GM19238 (cell line): ENCODE measurements around the gene CLBA1.

Experiments used
- DNase-seq: peaks from one replicate; pipeline ENCODE4 v3.0.0; 2011; ENCODE audit warnings: low spot score; ENCODE audit not compliant: insufficient read length

CLBA1 gene

GRCh38 chr14:104979758-104980610 is 5.6 kb upstream of the CLBA1 start:
- no peak for DNase-seq

GRCh38 chr14:104980611-104981531 is 4.7 kb upstream of the CLBA1 start:
- no peak for DNase-seq

GRCh38 chr14:104981699-104982541 is 3.7 kb upstream of the CLBA1 start:
- no peak for DNase-seq

- no peak for DNase-seq
Observed at GRCh38 chr14:104982548-104983230, 2.9 kb upstream of the CLBA1 start.

DNA sequence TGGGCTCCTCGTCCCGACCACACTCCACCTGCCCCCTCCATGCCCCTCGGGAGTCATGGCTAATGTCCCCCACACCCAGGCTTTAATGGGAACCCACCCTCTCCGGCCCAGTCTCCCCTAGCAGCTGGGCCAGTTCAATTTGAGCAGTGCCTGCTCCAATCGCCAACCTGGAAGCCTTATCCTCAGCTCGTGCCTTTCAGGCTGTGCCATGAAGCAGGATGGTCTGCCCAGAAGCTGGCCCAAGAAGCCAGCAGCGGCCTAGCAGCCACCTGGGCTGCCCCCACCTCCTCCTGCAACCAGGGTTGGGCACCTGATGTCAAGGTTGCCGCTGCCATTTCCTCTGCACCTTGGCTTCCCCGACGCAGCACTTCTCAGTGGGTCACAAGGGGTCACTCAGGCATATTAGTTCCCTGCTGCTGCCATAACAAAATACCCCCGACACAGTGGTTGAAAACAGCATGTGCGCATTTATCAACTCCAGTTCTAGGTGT is 2.3 kb upstream of the CLBA1 start:
- DNase-seq = no peak

- DNase-seq = no peak
Observed at GRCh38 chr14:104984056-104984894, 1.3 kb upstream of the CLBA1 start.

GRCh38 chr14:104986487-104987164 is 1.0 kb downstream of the CLBA1 start:
- no peak for DNase-seq

DNA sequence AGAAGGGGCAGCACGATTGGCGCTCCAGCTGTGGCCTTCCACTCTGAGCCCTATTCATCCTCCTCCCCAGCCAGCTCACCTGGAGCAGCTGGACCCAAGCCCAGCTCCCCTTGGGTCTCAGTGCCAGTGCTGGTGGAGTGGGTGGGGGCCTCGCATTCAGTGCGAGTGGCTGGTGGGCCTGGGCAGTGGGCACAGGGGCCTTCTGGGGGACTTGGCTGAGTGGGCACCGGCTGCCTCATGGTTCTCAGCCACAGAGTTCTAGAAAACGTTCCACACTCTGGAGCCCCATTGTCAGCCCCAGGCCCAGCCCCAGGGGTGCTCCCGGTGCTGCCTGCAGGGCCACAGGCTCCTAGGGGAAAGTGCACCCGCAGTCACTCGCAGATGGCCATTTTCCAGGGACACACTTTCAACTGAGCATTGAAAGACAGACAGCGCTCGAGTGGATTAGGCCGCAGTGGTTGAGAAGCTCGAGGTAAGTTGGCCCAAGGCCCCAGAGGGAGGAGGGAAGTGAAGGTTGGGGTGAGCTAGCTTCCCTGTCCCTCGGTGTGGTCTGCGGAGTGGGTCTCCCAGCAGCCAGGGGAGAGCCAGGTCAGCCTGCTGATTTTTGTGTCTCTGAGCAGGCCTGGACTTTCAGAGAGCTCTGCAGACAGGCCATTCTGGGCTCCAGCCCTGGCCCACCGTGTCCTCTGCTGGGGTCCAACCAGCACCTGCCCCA is 3.8 kb downstream of the CLBA1 start:
- DNase-seq = no peak

GRCh38 chr14:104989951-104990303 is 4.3 kb downstream of the CLBA1 start:
- no peak for DNase-seq

DNA sequence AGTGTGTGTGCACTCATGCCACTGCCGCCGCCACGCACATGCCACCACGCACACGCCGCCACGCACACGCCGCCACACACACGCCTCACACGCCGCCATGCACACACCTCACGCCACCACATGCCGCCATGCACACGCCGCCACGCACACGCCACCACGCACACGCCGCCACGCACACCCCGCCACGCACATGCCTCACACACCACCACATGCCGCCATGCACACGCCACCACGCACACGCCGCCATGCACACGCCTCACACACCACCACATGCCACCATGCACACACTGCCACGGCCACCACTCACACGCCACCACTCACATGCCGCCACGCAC is 6.3 kb downstream of the CLBA1 start:
- DNase-seq = no peak

- no peak for DNase-seq
Observed at GRCh38 chr14:104992501-104992900, 6.9 kb downstream of the CLBA1 start.

GRCh38 chr14:104993306-104993705 is 7.7 kb downstream of the CLBA1 start:
- DNase-seq = no peak

GRCh38 chr14:104993808-104994591 is 8.4 kb downstream of the CLBA1 start:
- no peak for DNase-seq

GRCh38 chr14:104994978-104995377 is 9.4 kb downstream of the CLBA1 start:
- DNase-seq = no peak

- DNase-seq = no peak
Observed at GRCh38 chr14:104996032-104996431, 10.4 kb downstream of the CLBA1 start.

- DNase-seq = no peak
Observed at GRCh38 chr14:104996483-104996882, 10.9 kb downstream of the CLBA1 start.

- no peak for DNase-seq
Observed at GRCh38 chr14:104998801-104999200, 13.2 kb downstream of the CLBA1 start.

- DNase-seq = no peak
Observed at GRCh38 chr14:104999361-104999760, 13.8 kb downstream of the CLBA1 start.
